IMR-90 (cell line): Measurements from ENCODE around the gene CCDC185. TPM values are rescaled to one million over a fixed set of nuclear protein-coding genes. Genes with fewer than 3 reads are reported as not detected.

Source experiments
- ATAC-seq: fragments of 200-7000 bp; cut with Tn5 transposase; 2 replicates; pipeline ENCODE4 v1.9.1; 2020; ENCODE audit warnings: low read depth, mild to moderate bottlenecking, moderate library complexity
- BruUV-seq: library from RNA; stranded (reverse); fragments of 400-500 nt; replicated peaks from 2 replicates; lab custom pipeline; 2021; lab: Mats Ljungman, UMichigan
- CTCF ChIA-PET: fragments of 300-600 bp; formaldehyde crosslinking; extraction: SDS; loops from one replicate; lab custom pipeline; 2021; ENCODE audit warnings: antibody characterized with exemption; lab: Yijun Ruan, JAX
- POLR2A ChIA-PET: fragments of 300-600 bp; sonication (Branson Sonifier 250); formaldehyde crosslinking; loops from one replicate; lab custom pipeline; 2022; ENCODE audit warnings: antibody characterized with exemption; ENCODE audit not compliant: unreplicated experiment; lab: Charles Lee
- DNase-seq: peaks from one replicate; pipeline ENCODE4 v3.0.0; 2013
- H2AFZ ChIP-seq: replicated peaks from 2 replicates; pipeline ENCODE3; 2013; ENCODE audit warnings: low read length, mild to moderate bottlenecking; ENCODE audit not compliant: poor library complexity
- H2AK5ac ChIP-seq: 2 replicates; pipeline ENCODE4 v1.6.1; 2013; ENCODE audit warnings: low read depth, low read length, inconsistent platforms
- H2AK9ac ChIP-seq: replicated peaks from 2 replicates; pipeline ENCODE3; 2013; ENCODE audit warnings: mild to moderate bottlenecking, low read depth, low read length, moderate library complexity; ENCODE audit not compliant: poor library complexity
- H2BK120ac ChIP-seq: 2 replicates; pipeline ENCODE4 v1.6.1; 2013; ENCODE audit warnings: low read depth, low read length, inconsistent platforms
- H2BK15ac ChIP-seq: 3 replicates; pipeline ENCODE4 v1.6.1; 2013; ENCODE audit warnings: low read depth, low read length, inconsistent platforms
- H2BK20ac ChIP-seq: 2 replicates; pipeline ENCODE4 v1.6.1; 2013; ENCODE audit warnings: low read depth, mild to moderate bottlenecking, inconsistent platforms, low read length, moderate library complexity
- H2BK5ac ChIP-seq: 2 replicates; pipeline ENCODE4 v1.6.1; 2013; ENCODE audit warnings: mild to moderate bottlenecking, low read depth, low read length, inconsistent platforms; ENCODE audit not compliant: poor library complexity, severe bottlenecking
- H3K14ac ChIP-seq: replicated peaks from 2 replicates; pipeline ENCODE4 v1.6.1; 2013; ENCODE audit warnings: low read depth, low read length, inconsistent platforms
- H3K18ac ChIP-seq: 2 replicates; pipeline ENCODE4 v1.6.1; 2013; ENCODE audit warnings: low read depth, low read length, control low read depth
- H3K23ac ChIP-seq: 2 replicates; pipeline ENCODE4 v1.6.1; 2013; ENCODE audit warnings: low read depth, low read length, inconsistent platforms
- H3K27ac ChIP-seq: 2 replicates; pipeline ENCODE4 v1.5.1; 2013; ENCODE audit warnings: mild to moderate bottlenecking, control low read depth, low read length; ENCODE audit not compliant: insufficient read depth
- H3K27me3 ChIP-seq: 2 replicates; pipeline ENCODE4 v1.6.1; 2013; ENCODE audit warnings: low read length; ENCODE audit not compliant: control insufficient read depth, insufficient read depth
- H3K36me3 ChIP-seq: 2 replicates; pipeline ENCODE4 v1.6.1; 2013; ENCODE audit warnings: low read length, mixed read lengths; ENCODE audit not compliant: control insufficient read depth, insufficient read depth
- H3K4ac ChIP-seq: 2 replicates; pipeline ENCODE4 v1.6.1; 2013; ENCODE audit warnings: low read depth, low read length, inconsistent platforms
- H3K4me1 ChIP-seq: 2 replicates; pipeline ENCODE4 v1.6.1; 2013; ENCODE audit warnings: low read length, mixed read lengths; ENCODE audit not compliant: control insufficient read depth, insufficient read depth
- H3K4me2 ChIP-seq: 2 replicates; pipeline ENCODE4 v1.6.1; 2013; ENCODE audit warnings: low read depth, mild to moderate bottlenecking, control low read depth, low read length, moderate library complexity
- H3K4me3 ChIP-seq: 2 replicates; pipeline ENCODE4 v1.5.1; 2013; ENCODE audit warnings: low read depth, mild to moderate bottlenecking, control low read depth, low read length, moderate library complexity; ENCODE audit not compliant: insufficient read depth
- H3K56ac ChIP-seq: 2 replicates; pipeline ENCODE4 v1.6.1; 2013; ENCODE audit warnings: low read length, inconsistent platforms; ENCODE audit not compliant: insufficient read depth; ENCODE audit errors: extremely low read depth
- H3K79me1 ChIP-seq, 2 experiments: 2 replicates each; pipeline ENCODE4 v1.6.1; 2013; ENCODE audit warnings: low read length in 2 of 2, inconsistent platforms in 1 of 2, low read depth in 1 of 2
- H3K9ac ChIP-seq: 2 replicates; pipeline ENCODE4 v1.6.1; 2013; ENCODE audit warnings: low read depth, low read length, control low read depth
- H3K9me1 ChIP-seq: 2 replicates; pipeline ENCODE4 v1.6.1; 2013; ENCODE audit warnings: low read length, inconsistent platforms; ENCODE audit not compliant: insufficient read depth
- H3K9me3 ChIP-seq: 2 replicates; pipeline ENCODE4 v1.6.1; 2013; ENCODE audit warnings: low read length; ENCODE audit not compliant: control insufficient read depth, insufficient read depth
- H4K20me1 ChIP-seq: 2 replicates; pipeline ENCODE4 v1.6.1; 2013; ENCODE audit warnings: low read length, inconsistent platforms; ENCODE audit not compliant: insufficient read depth
- H4K5ac ChIP-seq: 2 replicates; pipeline ENCODE4 v1.6.1; 2013; ENCODE audit warnings: mild to moderate bottlenecking, low read depth, low read length, control low read depth
- H4K8ac ChIP-seq, 2 experiments: 2 replicates each; pipeline ENCODE4 v1.6.1; 2013; ENCODE audit warnings: low read depth in 2 of 2, low read length in 2 of 2, control low read depth in 1 of 2, inconsistent platforms in 1 of 2
- H4K91ac ChIP-seq: 2 replicates; pipeline ENCODE4 v1.6.1; 2013; ENCODE audit warnings: low read depth, low read length, inconsistent platforms; ENCODE audit not compliant: insufficient read depth
- CEBPB ChIP-seq: IDR thresholded peaks from 2 replicates; pipeline ENCODE4 v1.6.1; 2012; ENCODE audit warnings: low read depth, low read length, improper control_type of control experiment
- dilution Hi-C: fragments of 300-500 bp; cut with HindIII; formaldehyde crosslinking; loops from one replicate; pipeline ENCODE4 v1.14.3; 2018; ENCODE audit warnings: low sequenced_read_pairs; ENCODE audit not compliant: unreplicated experiment
- in situ Hi-C: fragments of 300-500 bp; cut with MboI; formaldehyde crosslinking; loops from 3 replicates; pipeline ENCODE4 v1.14.3; 2019; ENCODE audit warnings: low sequenced_read_pairs, inconsistent platforms, mixed read lengths
- intact Hi-C: fragments of 100-400 bp; cut with micrococcal nuclease; formaldehyde crosslinking; loops from 2 replicates; pipeline ENCODE4 v1.10.0; 2022
- polyA plus RNA-seq, 3 experiments: library from polyadenylated mRNA; depleted of rRNA; stranded (reverse); fragments of >200 nt; gene quantifications; 2 replicates each; pipeline ENCODE4 v1.2.3, GENCODE V29; 2012; ENCODE audit warnings: low replicate concordance in 1 of 3
- total RNA-seq: library from RNA; depleted of rRNA; stranded (reverse); fragments of >200 nt; gene quantifications from 2 replicates; pipeline ENCODE4 v1.2.3, GENCODE V29; 2012

The CCDC185 gene
- total and polyA plus RNA-seq, 2 of the 4 experiments (the other 2 are of a cell fraction): not detected

GRCh38 chr1:223411710-223412109 is 18.5 kb downstream of the CCDC185 start:
- no TSS peak for BruUV-seq
- dilution Hi-C loops: no loop called here
- no peak for TF ChIP-seq CEBPB

More at GRCh38 chr1:223411710-223412109, 18.5 kb downstream of the CCDC185 start:
- Histone ChIP-seq H3K4me3 (no peak overlapping the region), H3K79me1 (no peaks in the 10 kb centered on the region), H3K4ac (peak overlapping the region; percentile 69), H3K9ac (no peak overlapping the region), H4K20me1 (no peaks in the 10 kb centered on the region), H3K9me1 (peaks cover 4% of the 10 kb centered on the region; the same call in 1 of the 2 replicates), H2BK15ac (peak overlapping the region; percentile 54; the same call in 1 of the 3 replicates), H3K23ac (peak overlapping the region; percentile 18; the same call in 1 of the 2 replicates), H3K9me3 (no peaks in the 10 kb centered on the region), H4K5ac (no peak overlapping the region), H3K27me3 (no peaks in the 10 kb centered on the region), H3K18ac (peak overlapping the region; percentile 80), H2AK9ac (no peak overlapping the region), H2BK5ac (no peak overlapping the region), H3K56ac (no peak overlapping the region), H2BK20ac (peak overlapping the region; percentile 94), H2BK120ac (peak overlapping the region; percentile 86), H3K36me3 (no peaks in the 10 kb centered on the region), H3K4me1 (peaks cover 12% of the 10 kb centered on the region), H3K4me2 (peak overlapping the region; percentile 81), H4K91ac (peak overlapping the region; percentile 50; the same call in 1 of the 2 replicates), H2AFZ (peak overlapping the region; percentile 56), H4K8ac (peak overlapping the region in 1 of 2 experiments; percentile 77; a peak in 1 of 4 replicates), H2AK5ac (no peak overlapping the region; the same call in 1 of the 2 replicates), H3K14ac (0 out of 2 replicates have a peak overlapping the region, but pooled peaks have one; percentile 14), H3K27ac (peak overlapping the region; percentile 72; the same call in 1 of the 2 replicates)
- intact Hi-C loops (loop anchor here (5.0 kb wide), 1 partner anchor 179 kb away; no protein-coding TSS in a partner anchor), in situ Hi-C loops (no loop called here)
- no peak for DNase-seq
- peak; percentile 38 for ATAC-seq
- ChIA-PET POLR2A (no interaction called here), CTCF (no interaction called here)
